ENCODE measurements around the gene HLA-DPA1.
A peak's percentile ranks its signal among the peaks of the same experiment; 100 is the strongest.
"Not testable (repeated sequence)": the region's sequence is repeated elsewhere in the genome, so short reads cannot be mapped to it uniquely, and the experiment has no call there.

Gene HLA-DPA1

GRCh38 chr6:33066917-33067521 lies 6.4 kb downstream of the HLA-DPA1 start:
- Mint-ChIP-seq H3K27ac (peak overlapping the region; percentile 78), H3K4me3 (peak overlapping the region in 1 of 2 donors; percentile 33), H3K36me3 (peaks cover 79 to 86% of the 10 kb centered on the region in 2 donors), H3K27me3 (no peaks in the 10 kb centered on the region), H3K9me3 (peaks cover 12 to 29% of the 10 kb centered on the region in 2 donors), H3K4me1 (peaks cover 50 to 62% of the 10 kb centered on the region in 2 donors)
- DNase-seq (no peak), ATAC-seq (replicated peaks) (no peak)

- peaks cover 68 to 74% of the 10 kb centered on the region in 2 donors for H3K36me3 Mint-ChIP-seq
- ATAC-seq (replicated peaks) (no peak), DNase-seq (no peak)
- no peaks in the 10 kb centered on the region for H3K27me3 Mint-ChIP-seq
- peak overlapping the region; percentile 75 for H3K27ac Mint-ChIP-seq
- no peak overlapping the region for H3K4me3 Mint-ChIP-seq
- H3K4me1 Mint-ChIP-seq, result peaks cover 48 to 53% of the 10 kb centered on the region in 2 donors
- H3K9me3 Mint-ChIP-seq, result peaks cover 12 to 30% of the 10 kb centered on the region in 2 donors
Observed at GRCh38 chr6:33065312-33065711, 8.1 kb downstream of the HLA-DPA1 start.

GRCh38 chr6:33064723-33065122 lies 8.7 kb downstream of the HLA-DPA1 start:
- ATAC-seq (replicated peaks) (no peak), DNase-seq (no peak)
- H3K36me3 Mint-ChIP-seq, result peaks cover 62 to 68% of the 10 kb centered on the region in 2 donors
- H3K9me3 Mint-ChIP-seq, result peaks cover 12 to 29% of the 10 kb centered on the region in 2 donors
- H3K4me3 Mint-ChIP-seq, result no peak overlapping the region
- H3K4me1 Mint-ChIP-seq, result peaks cover 42 to 47% of the 10 kb centered on the region in 2 donors
- H3K27me3 Mint-ChIP-seq, result no peaks in the 10 kb centered on the region
- H3K27ac Mint-ChIP-seq, result peak overlapping the region; percentile 75

GRCh38 chr6:33063435-33063834 lies 10.0 kb downstream of the HLA-DPA1 start:
- not testable (repeated sequence) for ATAC-seq (replicated peaks); H3K27me3 Mint-ChIP-seq; DNase-seq
- peaks cover 49 to 55% of the 10 kb centered on the region in 2 donors for H3K36me3 Mint-ChIP-seq
- H3K4me1 Mint-ChIP-seq, result peaks cover 34 to 39% of the 10 kb centered on the region in 2 donors
- H3K9me3 Mint-ChIP-seq, result peaks cover 14 to 23% of the 10 kb centered on the region in 2 donors
- peak overlapping the region; percentile 75 for H3K27ac Mint-ChIP-seq
- peak overlapping the region in 1 of 2 donors; percentile 19 for H3K4me3 Mint-ChIP-seq

- DNase-seq, result peak; percentile 56
- peaks cover 36 to 43% of the 10 kb centered on the region in 2 donors for H3K4me1 Mint-ChIP-seq
- H3K4me3 Mint-ChIP-seq, result peak overlapping the region in 1 of 2 donors; percentile 47
Observed at GRCh38 chr6:33061987-33062386, 11.5 kb downstream of the HLA-DPA1 start.

GRCh38 chr6:33057222-33058150 lies 16.0 kb downstream of the HLA-DPA1 start:
- DNase-seq (no peak), ATAC-seq (replicated peaks) (peak; percentile 80 to 89)
- peak overlapping the region in 1 of 2 donors; percentile 48 for H3K4me3 Mint-ChIP-seq
- peaks cover 18 to 33% of the 10 kb centered on the region in 2 donors for H3K4me1 Mint-ChIP-seq
- no peaks in the 10 kb centered on the region for H3K27me3 Mint-ChIP-seq
- peaks cover 4 to 8% of the 10 kb centered on the region in 2 donors for H3K9me3 Mint-ChIP-seq
- H3K36me3 Mint-ChIP-seq, result peaks cover 2 to 6% of the 10 kb centered on the region in 2 donors
- peak overlapping the region; percentile 87 for H3K27ac Mint-ChIP-seq

More at GRCh38 chr6:33061987-33062386, 11.5 kb downstream of the HLA-DPA1 start:
- H3K27me3 Mint-ChIP-seq, result no peaks in the 10 kb centered on the region
- H3K36me3 Mint-ChIP-seq, result peaks cover 36 to 40% of the 10 kb centered on the region in 2 donors
- peak; percentile 83 to 89 for ATAC-seq (replicated peaks)
- peak overlapping the region; percentile 84 for H3K27ac Mint-ChIP-seq
- H3K9me3 Mint-ChIP-seq, result peaks cover 11 to 15% of the 10 kb centered on the region in 2 donors

- peaks cover 0 to 7% of the 10 kb centered on the region in 2 donors for H3K9me3 Mint-ChIP-seq
- H3K27me3 Mint-ChIP-seq, result no peaks in the 10 kb centered on the region
- ATAC-seq (replicated peaks) (no peak), DNase-seq (no peak)
- peaks cover 29 to 43% of the 10 kb centered on the region in 2 donors for H3K4me1 Mint-ChIP-seq
- H3K36me3 Mint-ChIP-seq, result peaks cover 0 to 3% of the 10 kb centered on the region in 2 donors
- no peak overlapping the region for H3K27ac Mint-ChIP-seq
- no peak overlapping the region for H3K4me3 Mint-ChIP-seq
Observed at GRCh38 chr6:33053230-33053629, 20.2 kb downstream of the HLA-DPA1 start.

GRCh38 chr6:33052627-33053026 lies 20.8 kb downstream of the HLA-DPA1 start:
- Mint-ChIP-seq H3K36me3 (peaks cover 0 to 3% of the 10 kb centered on the region in 2 donors), H3K27me3 (no peaks in the 10 kb centered on the region), H3K4me3 (no peak overlapping the region), H3K9me3 (peaks cover 0 to 7% of the 10 kb centered on the region in 2 donors), H3K27ac (no peak overlapping the region), H3K4me1 (peaks cover 25 to 37% of the 10 kb centered on the region in 2 donors)
- DNase-seq (no peak), ATAC-seq (replicated peaks) (no peak)

- ATAC-seq (replicated peaks) (peak in 1 of 2 donors; percentile 33), DNase-seq (no peak)
- Mint-ChIP-seq H3K4me1 (peaks cover 22% of the 10 kb centered on the region in 2 donors), H3K27ac (peak overlapping the region; percentile 20), H3K36me3 (peaks cover 0 to 3% of the 10 kb centered on the region in 2 donors), H3K4me3 (no peak overlapping the region), H3K9me3 (peaks cover 0 to 5% of the 10 kb centered on the region in 2 donors), H3K27me3 (no peaks in the 10 kb centered on the region)
Observed at GRCh38 chr6:33050014-33050810, 23.2 kb downstream of the HLA-DPA1 start.

- peak overlapping the region; percentile 60 for H3K27ac Mint-ChIP-seq
- peaks cover 0 to 5% of the 10 kb centered on the region in 2 donors for H3K9me3 Mint-ChIP-seq
- no peak overlapping the region for H3K4me3 Mint-ChIP-seq
- no peaks in the 10 kb centered on the region for H3K27me3 Mint-ChIP-seq
- peaks cover 22 to 24% of the 10 kb centered on the region in 2 donors for H3K4me1 Mint-ChIP-seq
- no peaks in the 10 kb centered on the region for H3K36me3 Mint-ChIP-seq
- ATAC-seq (replicated peaks) (no peak), DNase-seq (no peak)
Observed at GRCh38 chr6:33049323-33050013, 24.0 kb downstream of the HLA-DPA1 start.

- Mint-ChIP-seq H3K36me3 (peaks cover 13 to 22% of the 10 kb centered on the region in 2 donors), H3K4me3 (no peak overlapping the region), H3K27me3 (no peaks in the 10 kb centered on the region), H3K9me3 (peaks cover 13 to 17% of the 10 kb centered on the region in 2 donors), H3K4me1 (peaks cover 6 to 11% of the 10 kb centered on the region in 2 donors), H3K27ac (peak overlapping the region; percentile 77)
- DNase-seq (no peak), ATAC-seq (replicated peaks) (peak in 1 of 2 donors; percentile 61)
Observed at GRCh38 chr6:33040157-33040556, 33.3 kb downstream of the HLA-DPA1 start.

- DNase-seq (no peak), ATAC-seq (replicated peaks) (no peak)
- Mint-ChIP-seq H3K27me3 (no peaks in the 10 kb centered on the region), H3K4me3 (no peak overlapping the region), H3K27ac (peak overlapping the region; percentile 59), H3K9me3 (peaks cover 20 to 21% of the 10 kb centered on the region in 2 donors), H3K4me1 (peaks cover 10 to 23% of the 10 kb centered on the region in 2 donors), H3K36me3 (peaks cover 15 to 27% of the 10 kb centered on the region in 2 donors)
Observed at GRCh38 chr6:33036535-33036934, 36.9 kb downstream of the HLA-DPA1 start.

GRCh38 chr6:33034554-33034953 lies 38.9 kb downstream of the HLA-DPA1 start:
- H3K36me3 Mint-ChIP-seq, result peaks cover 15 to 24% of the 10 kb centered on the region in 2 donors
- no peak for DNase-seq
- H3K27ac Mint-ChIP-seq, result peak overlapping the region; percentile 90
- peaks cover 18 to 38% of the 10 kb centered on the region in 2 donors for H3K4me1 Mint-ChIP-seq
- H3K9me3 Mint-ChIP-seq, result peaks cover 16 to 20% of the 10 kb centered on the region in 2 donors
- no peaks in the 10 kb centered on the region for H3K27me3 Mint-ChIP-seq
- no peak overlapping the region for H3K4me3 Mint-ChIP-seq
- ATAC-seq (replicated peaks), result no peak
